ENCODE measurements around the gene PTGER1. TPM values are rescaled to one million over a fixed set of nuclear protein-coding genes. Genes with fewer than 3 reads are reported as not detected.

The PTGER1 gene
- total and polyA plus RNA-seq, 10 of the 15 experiments (the other 5 are each of a cell fraction or from before 2014, with no cell fraction given), result not detected

GRCh38 chr19:14496029-14496833 lies 21.1 kb upstream of the PTGER1 start, which contains the start of gene GIPC1 (continued):
- TF ChIP-seq HDGF (IDR thresholded peaks at IDR 0.05) (0 out of 2 replicates have a peak, but pooled peaks have one; percentile 29), IRF3 (IDR thresholded peaks at IDR 0.05) (peak; percentile 59; the same call in 1 of the 2 replicates), NFYB (IDR thresholded peaks at IDR 0.05; ENCODE audit: insufficient read depth, low read depth, low read length) (peak; percentile 88), FOS (IDR thresholded peaks at IDR 0.05; ENCODE audit: borderline replicate concordance, extremely low read depth, insufficient read length) (peak; percentile 51), HSF1 (IDR thresholded peaks at IDR 0.05; ENCODE audit: low read depth, low read length) (no peak), SP1 (IDR thresholded peaks at IDR 0.05; ENCODE audit: low read depth, low read length) (peak; percentile 91), CHD2 (IDR thresholded peaks at IDR 0.05; ENCODE audit: borderline replicate concordance, low read depth, low read length) (peak; percentile 68; the same call in 1 of the 2 replicates), PBX3 (IDR thresholded peaks at IDR 0.05; ENCODE audit: insufficient replicate concordance, low read depth, low read length) (peak; percentile 82), USF2 (IDR thresholded peaks at IDR 0.05; ENCODE audit: borderline replicate concordance, low read depth, low read length) (peak; percentile 61), NFIC (IDR thresholded peaks at IDR 0.05; ENCODE audit: low read depth, low read length) (no peak), SMC3 (IDR thresholded peaks at IDR 0.05; ENCODE audit: borderline replicate concordance, low read length) (no peak), REST (IDR thresholded peaks at IDR 0.05; ENCODE audit: low read depth, low read length) (no peak), E4F1 (IDR thresholded peaks at IDR 0.05; ENCODE audit: borderline replicate concordance, partially characterized antibody) (no peak), ZNF24 (IDR thresholded peaks at IDR 0.05) (no peak), KLF5 (IDR thresholded peaks at IDR 0.05; ENCODE audit: partially characterized antibody) (peak; percentile 75), TBL1XR1 (IDR thresholded peaks at IDR 0.05; ENCODE audit: low read depth, low read length) (no peak), EED (IDR thresholded peaks at IDR 0.05; ENCODE audit: low read depth) (peak; percentile 46), SUZ12 (IDR thresholded peaks at IDR 0.05; ENCODE audit: unreplicated experiment) (no peak)

All from GM12878 (cell line).